Sigmoid colon (tissue), 4 donors: Measurements from ENCODE around the gene DENND6B.

Experiments used
- POLR2A ChIP-seq, 2 donors: fragments of 450-650 bp; IDR thresholded peaks; one replicate each; pipeline ENCODE4 v1.6.1; 2016; ENCODE audit warnings: antibody characterized with exemption in 2 of 2, mild to moderate bottlenecking in 2 of 2, moderate library complexity in 2 of 2
- POLR2AphosphoS5 ChIP-seq, 4 donors: sonication (generic); formaldehyde crosslinking; IDR thresholded peaks; one replicate each; pipeline ENCODE4 v1.6.1; 2017; ENCODE audit warnings: antibody characterized with exemption in 4 of 4
- TF ChIP-seq, protein P1 (sequence below), 4 experiments: fragments of 450-650 bp in 3 of 4; fragments of 200-600 bp in 1 of 4; IDR thresholded peaks; one replicate each; pipeline ENCODE4 v1.5.1; 2016 to 2019; ENCODE audit warnings: antibody characterized with exemption in 4 of 4, mild to moderate bottlenecking in 3 of 4, moderate library complexity in 2 of 4

DNA sequence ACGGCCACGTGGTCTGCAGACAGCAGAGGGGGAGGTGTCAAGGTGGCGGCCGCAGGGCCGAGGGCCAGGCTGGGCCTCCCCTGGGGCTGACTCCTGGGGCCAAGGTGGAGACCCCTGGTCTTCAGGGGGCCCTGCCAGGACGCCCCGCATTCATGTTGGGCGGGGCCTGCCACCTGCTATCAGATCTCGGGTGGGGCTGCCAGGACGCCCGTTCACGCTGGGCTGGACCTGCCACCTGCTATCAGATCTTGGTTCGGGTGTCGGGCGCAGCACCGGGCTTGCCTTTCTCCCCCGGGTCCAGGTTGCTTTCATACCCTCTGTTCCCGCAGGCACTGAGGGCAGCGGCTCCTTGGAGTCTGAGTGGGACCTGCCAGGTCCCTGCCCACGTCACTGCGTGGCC, 40.5 kb downstream of the DENND6B start:
- TF ChIP-seq POLR2AphosphoS5 (IDR thresholded peaks at IDR 0.05) (no peak), POLR2A (IDR thresholded peaks at IDR 0.05) (no peak)
- TF ChIP-seq, protein P1, sequence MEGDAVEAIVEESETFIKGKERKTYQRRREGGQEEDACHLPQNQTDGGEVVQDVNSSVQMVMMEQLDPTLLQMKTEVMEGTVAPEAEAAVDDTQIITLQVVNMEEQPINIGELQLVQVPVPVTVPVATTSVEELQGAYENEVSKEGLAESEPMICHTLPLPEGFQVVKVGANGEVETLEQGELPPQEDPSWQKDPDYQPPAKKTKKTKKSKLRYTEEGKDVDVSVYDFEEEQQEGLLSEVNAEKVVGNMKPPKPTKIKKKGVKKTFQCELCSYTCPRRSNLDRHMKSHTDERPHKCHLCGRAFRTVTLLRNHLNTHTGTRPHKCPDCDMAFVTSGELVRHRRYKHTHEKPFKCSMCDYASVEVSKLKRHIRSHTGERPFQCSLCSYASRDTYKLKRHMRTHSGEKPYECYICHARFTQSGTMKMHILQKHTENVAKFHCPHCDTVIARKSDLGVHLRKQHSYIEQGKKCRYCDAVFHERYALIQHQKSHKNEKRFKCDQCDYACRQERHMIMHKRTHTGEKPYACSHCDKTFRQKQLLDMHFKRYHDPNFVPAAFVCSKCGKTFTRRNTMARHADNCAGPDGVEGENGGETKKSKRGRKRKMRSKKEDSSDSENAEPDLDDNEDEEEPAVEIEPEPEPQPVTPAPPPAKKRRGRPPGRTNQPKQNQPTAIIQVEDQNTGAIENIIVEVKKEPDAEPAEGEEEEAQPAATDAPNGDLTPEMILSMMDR (IDR thresholded peaks at IDR 0.05) = no peak
